ENCODE data around the gene OR2F2. TPM values are rescaled to one million over a fixed set of nuclear protein-coding genes. Genes with fewer than 3 reads are reported as not detected.

The OR2F2 gene
- total RNA-seq, 1 donor from 2014 or later = not detected

DNA sequence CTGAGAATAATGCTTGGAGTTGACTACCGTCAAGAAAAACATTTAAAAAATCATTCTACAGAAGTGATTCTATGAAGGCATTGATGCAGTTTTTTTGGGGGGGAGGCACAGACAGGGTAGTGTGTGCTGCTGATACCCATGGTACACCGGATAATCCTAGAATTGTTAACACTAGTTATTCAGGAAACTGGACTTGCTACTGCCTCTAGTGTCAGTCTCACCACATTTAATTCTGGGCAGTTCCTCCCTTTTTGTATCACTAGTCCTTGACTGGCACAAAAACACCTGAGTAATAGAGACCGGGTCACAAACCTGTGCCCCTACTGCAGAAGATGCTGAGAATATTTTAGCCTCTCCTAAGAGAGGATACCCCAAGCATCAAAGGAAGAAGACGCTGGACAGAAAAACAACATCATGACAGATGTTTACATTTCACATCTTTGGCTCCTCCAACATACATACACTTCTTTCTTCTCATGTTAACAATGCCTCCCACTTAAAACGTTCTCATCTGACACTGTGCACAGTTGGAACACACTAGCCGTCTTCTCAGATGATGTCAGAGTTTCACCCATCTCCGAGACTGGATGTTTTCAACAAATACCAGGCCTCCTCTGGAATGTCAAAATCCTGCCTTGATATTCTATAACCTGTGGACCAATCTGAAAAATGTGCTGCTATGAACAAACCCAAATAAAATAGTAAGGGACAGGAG lies 19.9 kb upstream of the OR2F2 start:
- Mint-ChIP-seq H3K36me3 (ENCODE audit: low read depth, unreplicated experiment) (no peaks in the 10 kb centered on the region), H3K4me3 (ENCODE audit: unreplicated experiment) (no peak overlapping the region), H3K27ac (ENCODE audit: unreplicated experiment) (no peak overlapping the region), H3K27me3 (ENCODE audit: low read depth, unreplicated experiment) (no peaks in the 10 kb centered on the region), H3K9me3 (ENCODE audit: unreplicated experiment) (no peaks in the 10 kb centered on the region), H3K4me1 (ENCODE audit: low read depth, unreplicated experiment) (peaks cover 10% of the 10 kb centered on the region)
- TF ChIP-seq CTCF (IDR thresholded peaks at IDR 0.05; ENCODE audit: insufficient read depth, low read depth, low read length) (no peak), EZH2 (IDR thresholded peaks at IDR 0.05; ENCODE audit: insufficient read depth, low read length) (no peak)
- Histone ChIP-seq H2AFZ (ENCODE audit: low read depth, low read length) (no peak overlapping the region), H3K27me3 (ENCODE audit: insufficient read depth, low read length) (no peaks in the 10 kb centered on the region), H4K20me1 (ENCODE audit: insufficient read depth, low read length) (no peaks in the 10 kb centered on the region), H3K9ac (ENCODE audit: low read length) (no peak overlapping the region), H3K4me1 (ENCODE audit: insufficient read depth, low read length) (no peaks in the 10 kb centered on the region), H3K79me2 (ENCODE audit: insufficient read depth, low read length) (no peaks in the 10 kb centered on the region), H3K4me3 (ENCODE audit: insufficient read depth, low read depth, low read length) (no peak overlapping the region), H3K9me3 (ENCODE audit: insufficient read depth, low read depth, low read length) (no peaks in the 10 kb centered on the region), H3K36me3 (ENCODE audit: insufficient read depth, low read length) (no peaks in the 10 kb centered on the region), H3K4me2 (ENCODE audit: low read length) (no peak overlapping the region), H3K27ac (ENCODE audit: low read depth, low read length) (no peak overlapping the region)
- no peak for FAIRE-seq
- no peak for DNase-seq (ENCODE audit: low read depth)

- H3K27ac ChIP-seq (ENCODE audit: low read depth, low read length) = no peak overlapping the region
- no peak overlapping the region for H3K4me3 Mint-ChIP-seq (ENCODE audit: unreplicated experiment)
- no peaks in the 10 kb centered on the region for H3K27me3 Mint-ChIP-seq (ENCODE audit: low read depth, unreplicated experiment)
- H3K27me3 ChIP-seq (ENCODE audit: insufficient read depth, low read length) = no peaks in the 10 kb centered on the region
- FAIRE-seq = no peak
- TF ChIP-seq EZH2 (IDR thresholded peaks at IDR 0.05; ENCODE audit: insufficient read depth, low read length) (no peak), CTCF (IDR thresholded peaks at IDR 0.05; ENCODE audit: insufficient read depth, low read depth, low read length) (no peak)
- H3K9me3 ChIP-seq (ENCODE audit: insufficient read depth, low read depth, low read length) = no peaks in the 10 kb centered on the region
- no peak overlapping the region for H3K4me3 ChIP-seq (ENCODE audit: insufficient read depth, low read depth, low read length)
- peaks cover 6% of the 10 kb centered on the region for H3K4me1 Mint-ChIP-seq (ENCODE audit: low read depth, unreplicated experiment)
- H3K27ac Mint-ChIP-seq (ENCODE audit: unreplicated experiment) = no peak overlapping the region
- no peak overlapping the region for H3K9ac ChIP-seq (ENCODE audit: low read length)
- H3K9me3 Mint-ChIP-seq (ENCODE audit: unreplicated experiment) = no peaks in the 10 kb centered on the region
- DNase-seq (ENCODE audit: low read depth) = peak; percentile 22
- H4K20me1 ChIP-seq (ENCODE audit: insufficient read depth, low read length) = no peaks in the 10 kb centered on the region
- H2AFZ ChIP-seq (ENCODE audit: low read depth, low read length) = no peak overlapping the region
- no peaks in the 10 kb centered on the region for H3K36me3 ChIP-seq (ENCODE audit: insufficient read depth, low read length)
- no peaks in the 10 kb centered on the region for H3K4me1 ChIP-seq (ENCODE audit: insufficient read depth, low read length)
- no peak overlapping the region for H3K4me2 ChIP-seq (ENCODE audit: low read length)
- no peaks in the 10 kb centered on the region for H3K36me3 Mint-ChIP-seq (ENCODE audit: low read depth, unreplicated experiment)
- H3K79me2 ChIP-seq (ENCODE audit: insufficient read depth, low read length) = no peaks in the 10 kb centered on the region
Observed at GRCh38 chr7:143924851-143925250, 10.2 kb upstream of the OR2F2 start.

- H3K27me3 Mint-ChIP-seq (ENCODE audit: low read depth, unreplicated experiment) = no peaks in the 10 kb centered on the region
- H3K36me3 ChIP-seq (ENCODE audit: insufficient read depth, low read length) = no peaks in the 10 kb centered on the region
- TF ChIP-seq CTCF (IDR thresholded peaks at IDR 0.05; ENCODE audit: insufficient read depth, low read depth, low read length) (no peak), EZH2 (IDR thresholded peaks at IDR 0.05; ENCODE audit: insufficient read depth, low read length) (no peak)
- H3K27ac ChIP-seq (ENCODE audit: low read depth, low read length) = no peak overlapping the region
- FAIRE-seq (no peak), DNase-seq (ENCODE audit: low read depth) (no peak)
- H3K27me3 ChIP-seq (ENCODE audit: insufficient read depth, low read length) = no peaks in the 10 kb centered on the region
- H3K4me2 ChIP-seq (ENCODE audit: low read length) = no peak overlapping the region
- H3K4me3 Mint-ChIP-seq (ENCODE audit: unreplicated experiment) = no peak overlapping the region
- peaks cover 12% of the 10 kb centered on the region for H3K4me1 Mint-ChIP-seq (ENCODE audit: low read depth, unreplicated experiment)
- no peak overlapping the region for H3K9ac ChIP-seq (ENCODE audit: low read length)
- H3K79me2 ChIP-seq (ENCODE audit: insufficient read depth, low read length) = no peaks in the 10 kb centered on the region
- H3K4me3 ChIP-seq (ENCODE audit: insufficient read depth, low read depth, low read length) = no peak overlapping the region
- no peaks in the 10 kb centered on the region for H4K20me1 ChIP-seq (ENCODE audit: insufficient read depth, low read length)
- no peak overlapping the region for H3K27ac Mint-ChIP-seq (ENCODE audit: unreplicated experiment)
- H3K4me1 ChIP-seq (ENCODE audit: insufficient read depth, low read length) = no peaks in the 10 kb centered on the region
- H3K36me3 Mint-ChIP-seq (ENCODE audit: low read depth, unreplicated experiment) = no peaks in the 10 kb centered on the region
- no peaks in the 10 kb centered on the region for H3K9me3 Mint-ChIP-seq (ENCODE audit: unreplicated experiment)
- peaks cover 5% of the 10 kb centered on the region for H3K9me3 ChIP-seq (ENCODE audit: insufficient read depth, low read depth, low read length)
- no peak overlapping the region for H2AFZ ChIP-seq (ENCODE audit: low read depth, low read length)
Observed at GRCh38 chr7:143929224-143929920, 5.7 kb upstream of the OR2F2 start.
